Measurements from ENCODE around the gene CDKL1. TPM values are rescaled to one million over a fixed set of nuclear protein-coding genes. Genes with fewer than 3 reads are reported as not detected.

CDKL1 gene
- total and polyA plus RNA-seq, 11 donors = 0.34 to 7.0 (median 2.5) TPM

DNA sequence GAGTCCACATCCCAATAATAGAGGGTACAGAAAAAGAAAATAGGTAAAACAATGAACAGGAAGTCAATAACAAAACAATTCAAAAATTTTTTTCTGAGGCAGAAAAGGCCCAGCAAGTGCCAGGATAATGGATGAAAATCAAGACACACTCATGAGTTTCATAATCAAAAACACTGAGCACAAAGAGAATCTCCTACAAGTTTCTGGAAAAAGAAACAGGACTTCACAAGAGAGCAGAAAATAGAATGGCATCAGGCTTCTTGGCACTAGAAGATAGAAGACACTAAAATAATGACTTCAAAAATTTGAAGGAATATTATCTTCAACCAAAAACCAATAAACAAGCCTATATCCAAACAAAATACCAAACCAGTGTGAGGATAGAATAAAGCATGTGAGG is 47.7 kb downstream of the CDKL1 start:
- Histone ChIP-seq H3K9me3 (no peaks in the 10 kb centered on the region), H3K36me3 (no peaks in the 10 kb centered on the region), H3K27ac (peak overlapping the region in 1 of 12 donors; percentile 68), H3K4me3 (no peak overlapping the region), H3K4me1 (peaks cover 0 to 24% (median 6%) of the 10 kb centered on the region in 12 donors), H3K27me3 (no peaks in the 10 kb centered on the region)
- intact Hi-C loops (cut with DNase I) = loop anchor here in 4 of 10 donors (5.0 to 10.0 kb wide), 2 partner anchors 46 to 48 kb away; partner anchors contain the start of gene CDKL1 (in 4 of the 4)
- ATAC-seq (no peak), DNase-seq (no peak)
- TF ChIP-seq, protein P1, sequence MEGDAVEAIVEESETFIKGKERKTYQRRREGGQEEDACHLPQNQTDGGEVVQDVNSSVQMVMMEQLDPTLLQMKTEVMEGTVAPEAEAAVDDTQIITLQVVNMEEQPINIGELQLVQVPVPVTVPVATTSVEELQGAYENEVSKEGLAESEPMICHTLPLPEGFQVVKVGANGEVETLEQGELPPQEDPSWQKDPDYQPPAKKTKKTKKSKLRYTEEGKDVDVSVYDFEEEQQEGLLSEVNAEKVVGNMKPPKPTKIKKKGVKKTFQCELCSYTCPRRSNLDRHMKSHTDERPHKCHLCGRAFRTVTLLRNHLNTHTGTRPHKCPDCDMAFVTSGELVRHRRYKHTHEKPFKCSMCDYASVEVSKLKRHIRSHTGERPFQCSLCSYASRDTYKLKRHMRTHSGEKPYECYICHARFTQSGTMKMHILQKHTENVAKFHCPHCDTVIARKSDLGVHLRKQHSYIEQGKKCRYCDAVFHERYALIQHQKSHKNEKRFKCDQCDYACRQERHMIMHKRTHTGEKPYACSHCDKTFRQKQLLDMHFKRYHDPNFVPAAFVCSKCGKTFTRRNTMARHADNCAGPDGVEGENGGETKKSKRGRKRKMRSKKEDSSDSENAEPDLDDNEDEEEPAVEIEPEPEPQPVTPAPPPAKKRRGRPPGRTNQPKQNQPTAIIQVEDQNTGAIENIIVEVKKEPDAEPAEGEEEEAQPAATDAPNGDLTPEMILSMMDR (IDR thresholded peaks at IDR 0.05) = no peak
- no peak for TF ChIP-seq POLR2A (IDR thresholded peaks at IDR 0.05)

DNA sequence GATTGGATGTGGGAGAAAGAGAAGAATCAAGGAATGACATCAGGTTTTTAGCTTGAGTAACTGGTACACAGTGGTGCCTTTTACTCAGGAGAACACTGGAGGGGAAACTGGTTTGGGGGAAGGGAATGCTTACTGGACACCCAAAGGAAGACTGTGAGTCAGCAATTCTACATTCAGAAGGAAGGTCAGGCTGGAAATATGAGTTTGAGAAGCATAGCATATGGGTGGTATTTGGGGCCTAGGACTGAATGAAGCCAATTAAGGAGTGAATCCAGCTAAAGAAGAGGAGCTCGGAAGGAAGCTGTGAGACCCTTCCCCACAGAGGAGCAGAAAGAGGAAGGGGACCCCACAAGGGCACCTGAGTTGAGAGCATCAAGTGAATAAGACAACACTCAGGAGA is 49.2 kb downstream of the CDKL1 start:
- peak overlapping the region in 2 of 12 donors; percentile 2 to 68 for H3K27ac ChIP-seq
- H3K4me3 ChIP-seq = no peak overlapping the region
- intact Hi-C loops (cut with DNase I) = loop anchor here in 4 of 10 donors (5.0 to 10.0 kb wide), 2 partner anchors 47 to 50 kb away; partner anchors contain the start of gene CDKL1 (in 4 of the 4)
- 0 to 98% (median 49%) methylated on average over 1 of the region's 1 CpG for WGBS, 4 donors
- H3K4me1 ChIP-seq = peaks cover 0 to 38% (median 19%) of the 10 kb centered on the region in 12 donors
- no peaks in the 10 kb centered on the region for H3K27me3 ChIP-seq
- no peak for TF ChIP-seq POLR2A (IDR thresholded peaks at IDR 0.05)
- TF ChIP-seq, protein P1 (IDR thresholded peaks at IDR 0.05) = no peak
- DNase-seq (no peak), ATAC-seq (peak in 2 of 4 donors; percentile 41 to 50)
- no peaks in the 10 kb centered on the region for H3K9me3 ChIP-seq
- no peaks in the 10 kb centered on the region for H3K36me3 ChIP-seq

DNA sequence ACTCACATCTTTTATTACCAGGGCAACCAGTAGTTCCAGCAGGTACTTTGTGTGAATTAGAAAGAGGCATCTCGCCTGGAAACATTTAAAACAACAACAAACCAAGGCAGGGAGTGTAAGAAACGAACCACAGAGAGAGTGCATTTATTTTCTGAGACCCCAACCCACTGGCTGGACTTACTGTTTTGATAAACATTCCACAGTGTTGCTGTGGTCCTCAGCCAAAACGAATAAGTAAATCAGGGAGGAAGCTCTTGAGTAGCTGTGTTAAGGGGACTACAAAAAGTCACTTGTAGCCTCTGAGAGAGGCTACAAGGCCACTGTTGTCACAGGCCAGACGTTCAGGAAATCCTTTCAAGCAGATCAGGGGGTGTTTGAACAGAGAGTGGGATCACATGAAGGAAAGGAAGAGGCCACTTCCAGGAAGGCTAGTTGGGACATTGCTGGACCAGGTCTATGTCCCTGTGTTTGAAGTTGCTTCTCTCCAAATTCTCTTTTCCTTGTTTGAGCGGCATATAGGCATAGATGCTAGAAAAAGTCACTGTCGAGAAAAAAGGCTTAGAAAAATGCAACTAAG is 50.7 kb downstream of the CDKL1 start:
- no peaks in the 10 kb centered on the region for H3K27me3 ChIP-seq
- no peaks in the 10 kb centered on the region for H3K9me3 ChIP-seq
- ATAC-seq (peak in 1 of 4 donors; percentile 55), DNase-seq (no peak)
- intact Hi-C loops (cut with DNase I) = loop anchor here in 5 of 10 donors (1.0 to 10.0 kb wide), 3 partner anchors 15 to 51 kb away; partner anchors contain the start of gene CDKL1 (in 4 of the 5)
- H3K4me3 ChIP-seq = no peak overlapping the region
- peaks cover 0 to 43% (median 27%) of the 10 kb centered on the region in 12 donors for H3K4me1 ChIP-seq
- H3K27ac ChIP-seq = peak overlapping the region in 4 of 12 donors; percentile 10 to 64 (median 26)
- WGBS, 4 donors = 50 to 58% (median 55%) methylated on average over 6 of the region's 6 CpGs
- H3K36me3 ChIP-seq = no peaks in the 10 kb centered on the region
- no peak for TF ChIP-seq POLR2A (IDR thresholded peaks at IDR 0.05)
- TF ChIP-seq, protein P1 (IDR thresholded peaks at IDR 0.05) = no peak

DNA sequence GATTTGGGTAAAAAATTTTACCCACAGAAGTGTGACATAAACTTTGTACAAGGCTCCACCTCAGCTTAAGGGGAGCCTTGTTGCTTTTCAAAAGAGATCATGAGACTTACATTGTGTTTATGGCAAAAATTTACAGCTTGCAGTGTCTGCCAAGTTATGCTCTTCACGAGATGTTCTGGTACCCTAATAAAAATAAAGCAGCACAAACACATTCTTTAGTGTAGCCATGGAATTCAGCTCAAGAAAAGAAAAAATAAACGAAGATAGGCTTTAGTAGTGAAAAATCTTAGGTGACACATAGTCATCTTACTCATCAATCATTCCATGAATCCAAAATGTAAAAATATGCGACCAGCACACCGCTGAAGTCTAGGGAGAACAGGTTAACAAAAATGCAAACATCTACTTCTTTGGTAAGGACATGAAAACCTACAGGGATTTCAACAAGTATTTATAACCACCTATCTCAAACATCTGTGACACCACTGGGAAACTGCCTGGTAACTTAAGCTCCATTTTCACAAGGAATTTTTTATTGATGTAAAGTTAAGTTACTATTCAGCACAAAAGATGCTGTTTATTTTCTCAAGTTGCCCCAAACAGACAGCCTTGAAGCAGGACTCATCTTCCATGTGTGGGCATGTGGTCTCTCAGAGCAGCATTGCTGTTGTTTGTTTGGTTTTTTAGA is 51.7 kb downstream of the CDKL1 start:
- peaks cover 0 to 3% (median 0%) of the 10 kb centered on the region in 9 donors for H3K36me3 ChIP-seq
- intact Hi-C loops (cut with DNase I) = loop anchor here in 7 of 10 donors (5.0 to 10.0 kb wide), 4 partner anchors 50 to 193 kb away; partner anchors contain the start of genes CDKL1 (in 5 of the 7) and MAP4K5 (in 4 of the 7)
- 75 to 81% (median 76%) methylated on average over 4 of the region's 4 CpGs for WGBS, 4 donors
- no peak overlapping the region for H3K4me3 ChIP-seq
- peaks cover 0 to 43% (median 26%) of the 10 kb centered on the region in 12 donors for H3K4me1 ChIP-seq
- H3K27ac ChIP-seq = peak overlapping the region in 1 of 12 donors; percentile 64
- no peaks in the 10 kb centered on the region for H3K9me3 ChIP-seq
- DNase-seq (no peak), ATAC-seq (no peak)
- no peaks in the 10 kb centered on the region for H3K27me3 ChIP-seq
- TF ChIP-seq POLR2A (IDR thresholded peaks at IDR 0.05) = no peak
- TF ChIP-seq, protein P1 (IDR thresholded peaks at IDR 0.05) = no peak

All from heart left ventricle (tissue), 16 donors.